Natural killer cell (primary cell): ENCODE results near the gene TMEM43. TPM values are rescaled to one million over a fixed set of nuclear protein-coding genes. Genes with fewer than 3 reads are reported as not detected.

Experiments used
- ATAC-seq, 3 donors: fragments of 150-1000 bp in 2 of 3; fragments of 200-7000 bp in 1 of 3; cut with Tn5 transposase; 1 replicate in 1 of 3; 2 replicates in 2 of 3; pipeline ENCODE4 v1.10.0; 2021; ENCODE audit warnings: mild to moderate bottlenecking in 2 of 3, moderate library complexity in 2 of 3
- DNase-seq, 2 donors: peaks; one replicate each; pipeline versions ENCODE4 v3.0.0 to v3.0.0-alpha.2; 2013 to 2021; ENCODE audit warnings: mixed read lengths in 1 of 2
- H3K27ac ChIP-seq: one replicate; pipeline ENCODE4 v1.5.1; 2013; ENCODE audit warnings: mild to moderate bottlenecking, low read length
- H3K27me3 ChIP-seq: one replicate; pipeline ENCODE4 v1.6.1; 2013; ENCODE audit warnings: low read length; ENCODE audit not compliant: control insufficient read depth, insufficient read depth
- H3K36me3 ChIP-seq: one replicate; pipeline ENCODE4 v1.6.1; 2013; ENCODE audit warnings: low read length; ENCODE audit not compliant: control insufficient read depth, insufficient read depth
- H3K4me1 ChIP-seq: one replicate; pipeline ENCODE4 v1.6.1; 2013; ENCODE audit warnings: low read length; ENCODE audit not compliant: control insufficient read depth, insufficient read depth
- H3K4me3 ChIP-seq: one replicate; pipeline ENCODE4 v1.5.1; 2013; ENCODE audit warnings: low read length
- H3K9me3 ChIP-seq: one replicate; pipeline ENCODE4 v1.6.1; 2013; ENCODE audit warnings: low read length; ENCODE audit not compliant: control insufficient read depth, insufficient read depth
- H3K27ac Mint-ChIP-seq, 2 donors: one replicate each; pipeline ENCODE4 v1.8.0; 2022; ENCODE audit warnings: mild to moderate bottlenecking in 2 of 2, mixed read lengths in 2 of 2, moderate library complexity in 1 of 2
- H3K27me3 Mint-ChIP-seq, 2 donors: one replicate each; pipeline ENCODE4 v1.8.0; 2022; ENCODE audit warnings: low read depth in 2 of 2, mixed read lengths in 2 of 2
- H3K36me3 Mint-ChIP-seq: one replicate; pipeline ENCODE4 v1.8.0; 2022; ENCODE audit warnings: mixed read lengths
- H3K4me1 Mint-ChIP-seq, 2 donors: one replicate each; pipeline ENCODE4 v1.8.0; 2022; ENCODE audit warnings: mixed read lengths in 2 of 2
- H3K4me3 Mint-ChIP-seq: one replicate; pipeline ENCODE4 v1.8.0; 2022; ENCODE audit warnings: mild to moderate bottlenecking, moderate library complexity, mixed read lengths
- H3K9me3 Mint-ChIP-seq, 2 donors: one replicate each; pipeline ENCODE4 v1.8.0; 2022; ENCODE audit warnings: mixed read lengths in 2 of 2
- CTCF ChIP-seq: fragments of 200-600 bp; IDR thresholded peaks from one replicate; pipeline ENCODE4 v1.8.0; 2022; ENCODE audit warnings: antibody characterized with exemption
- WGBS: methylation state at CpG from one replicate; pipeline ENCODE4 v1.1.7; 2013; ENCODE audit warnings: missing lambda C conversion rate; ENCODE audit not compliant: insufficient coverage; 5-methylcytosine and 5-hydroxymethylcytosine counted together
- intact Hi-C: fragments of 100-400 bp; cut with micrococcal nuclease; formaldehyde crosslinking; loops from one replicate; pipeline ENCODE4 v1.14.2; 2022
- total RNA-seq, 4 donors: library from RNA; stranded (reverse); fragments of 120-200 nt in 1 of 4; gene quantifications; one replicate each; pipeline versions ENCODE4 v1.2.3 to v1.2.4, GENCODE V29; 2013 to 2022

The TMEM43 gene
- total RNA-seq, 3 donors from 2014 or later (not counting 1 experiment from before 2014, with no cell fraction given) = 49.5 to 61.1 (median 54.1) TPM

DNA sequence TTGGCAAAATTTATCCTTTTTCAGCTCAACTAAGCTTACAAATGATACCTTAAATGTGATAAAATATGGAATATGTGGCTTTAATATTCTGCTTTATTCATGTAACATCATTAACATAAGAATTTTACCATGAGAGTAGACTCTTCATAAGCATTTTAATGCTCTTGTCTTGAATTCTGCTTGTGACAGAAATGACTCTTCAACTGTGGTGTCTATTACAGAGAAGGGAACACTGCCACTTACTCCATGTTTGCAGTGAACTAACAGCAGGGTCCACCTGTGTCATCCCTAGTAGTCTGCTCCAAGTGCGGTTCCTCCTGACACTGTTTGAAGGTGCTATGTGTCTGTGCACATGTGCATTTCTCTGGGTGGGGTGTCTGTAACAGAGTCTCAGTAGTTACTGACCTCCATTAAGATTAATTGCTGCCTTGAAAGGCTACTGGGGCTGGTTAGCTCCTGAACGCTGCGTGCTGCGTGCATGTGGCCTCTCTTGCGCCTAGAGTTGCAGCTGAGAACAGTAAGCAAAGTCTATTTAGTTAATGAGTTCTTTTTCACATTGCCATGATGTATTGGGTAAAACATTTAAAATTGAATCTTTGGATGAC, 62.1 kb downstream of the TMEM43 start:
- Histone ChIP-seq H3K9me3 (no peaks in the 10 kb centered on the region), H3K27ac (no peak overlapping the region), H3K36me3 (peaks cover 42% of the 10 kb centered on the region), H3K4me3 (no peak overlapping the region), H3K27me3 (no peaks in the 10 kb centered on the region), H3K4me1 (no peaks in the 10 kb centered on the region)
- Mint-ChIP-seq H3K36me3 (peaks cover 9% of the 10 kb centered on the region), H3K4me1 (peaks cover 37 to 51% of the 10 kb centered on the region in 2 donors), H3K27ac (no peak overlapping the region), H3K27me3 (no peaks in the 10 kb centered on the region), H3K9me3 (no peaks in the 10 kb centered on the region), H3K4me3 (no peak overlapping the region)
- ATAC-seq (no peak), DNase-seq (no peak)
- no peak for TF ChIP-seq CTCF
- 98% methylated on average over 5 of the region's 5 CpGs for WGBS
- intact Hi-C loops = no loop called here

GRCh38 chr3:14188041-14188754, 63.3 kb downstream of the TMEM43 start:
- Mint-ChIP-seq H3K4me1 (peaks cover 42 to 51% of the 10 kb centered on the region in 2 donors), H3K27me3 (no peaks in the 10 kb centered on the region), H3K27ac (no peak overlapping the region), H3K36me3 (no peaks in the 10 kb centered on the region), H3K4me3 (no peak overlapping the region), H3K9me3 (no peaks in the 10 kb centered on the region)
- intact Hi-C loops = no loop called here
- Histone ChIP-seq H3K27ac (no peak overlapping the region), H3K27me3 (no peaks in the 10 kb centered on the region), H3K36me3 (peaks cover 32% of the 10 kb centered on the region), H3K4me1 (no peaks in the 10 kb centered on the region), H3K9me3 (no peaks in the 10 kb centered on the region), H3K4me3 (no peak overlapping the region)
- 97% methylated on average over 2 of the region's 4 CpGs for WGBS
- ATAC-seq (no peak), DNase-seq (no peak)
- TF ChIP-seq CTCF = no peak

Other genes with a start within 250 kb of the TMEM43 start
- gene WNT7A, start 245.0 kb upstream of the TMEM43 start, total RNA-seq = under 1 TPM in 2 of 3 donors, not detected in 1; 0.18 to 0.45 TPM
- 1 to 10 TPM; 2.1 to 4.3 (median 3.4) TPM for gene CHCHD4, start 182 bp upstream of the TMEM43 start, total RNA-seq
- gene XPC, start 53.5 kb downstream of the TMEM43 start, total RNA-seq = 10 to 100 TPM; 45.5 to 62.1 (median 50.0) TPM
- 1 to 10 TPM; 7.6 to 9.1 (median 8.9) TPM for gene LSM3, start 53.8 kb downstream of the TMEM43 start, total RNA-seq